NK-92 treated with Interleukin-12 subunit alpha and Interleukin-12 subunit beta, amount 100 ng/mL, for 24 hours (cell line): ENCODE data around the gene PNPLA8.
"Not testable (repeated sequence)": the region's sequence is repeated elsewhere in the genome, so short reads cannot be mapped to it uniquely, and the experiment has no call there.

Experiments used
- DNase-seq: peaks from one replicate; lab custom pipeline; 2025; lab: John Stamatoyannopoulos, UW

The PNPLA8 gene, protein sequence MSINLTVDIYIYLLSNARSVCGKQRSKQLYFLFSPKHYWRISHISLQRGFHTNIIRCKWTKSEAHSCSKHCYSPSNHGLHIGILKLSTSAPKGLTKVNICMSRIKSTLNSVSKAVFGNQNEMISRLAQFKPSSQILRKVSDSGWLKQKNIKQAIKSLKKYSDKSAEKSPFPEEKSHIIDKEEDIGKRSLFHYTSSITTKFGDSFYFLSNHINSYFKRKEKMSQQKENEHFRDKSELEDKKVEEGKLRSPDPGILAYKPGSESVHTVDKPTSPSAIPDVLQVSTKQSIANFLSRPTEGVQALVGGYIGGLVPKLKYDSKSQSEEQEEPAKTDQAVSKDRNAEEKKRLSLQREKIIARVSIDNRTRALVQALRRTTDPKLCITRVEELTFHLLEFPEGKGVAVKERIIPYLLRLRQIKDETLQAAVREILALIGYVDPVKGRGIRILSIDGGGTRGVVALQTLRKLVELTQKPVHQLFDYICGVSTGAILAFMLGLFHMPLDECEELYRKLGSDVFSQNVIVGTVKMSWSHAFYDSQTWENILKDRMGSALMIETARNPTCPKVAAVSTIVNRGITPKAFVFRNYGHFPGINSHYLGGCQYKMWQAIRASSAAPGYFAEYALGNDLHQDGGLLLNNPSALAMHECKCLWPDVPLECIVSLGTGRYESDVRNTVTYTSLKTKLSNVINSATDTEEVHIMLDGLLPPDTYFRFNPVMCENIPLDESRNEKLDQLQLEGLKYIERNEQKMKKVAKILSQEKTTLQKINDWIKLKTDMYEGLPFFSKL

DNA sequence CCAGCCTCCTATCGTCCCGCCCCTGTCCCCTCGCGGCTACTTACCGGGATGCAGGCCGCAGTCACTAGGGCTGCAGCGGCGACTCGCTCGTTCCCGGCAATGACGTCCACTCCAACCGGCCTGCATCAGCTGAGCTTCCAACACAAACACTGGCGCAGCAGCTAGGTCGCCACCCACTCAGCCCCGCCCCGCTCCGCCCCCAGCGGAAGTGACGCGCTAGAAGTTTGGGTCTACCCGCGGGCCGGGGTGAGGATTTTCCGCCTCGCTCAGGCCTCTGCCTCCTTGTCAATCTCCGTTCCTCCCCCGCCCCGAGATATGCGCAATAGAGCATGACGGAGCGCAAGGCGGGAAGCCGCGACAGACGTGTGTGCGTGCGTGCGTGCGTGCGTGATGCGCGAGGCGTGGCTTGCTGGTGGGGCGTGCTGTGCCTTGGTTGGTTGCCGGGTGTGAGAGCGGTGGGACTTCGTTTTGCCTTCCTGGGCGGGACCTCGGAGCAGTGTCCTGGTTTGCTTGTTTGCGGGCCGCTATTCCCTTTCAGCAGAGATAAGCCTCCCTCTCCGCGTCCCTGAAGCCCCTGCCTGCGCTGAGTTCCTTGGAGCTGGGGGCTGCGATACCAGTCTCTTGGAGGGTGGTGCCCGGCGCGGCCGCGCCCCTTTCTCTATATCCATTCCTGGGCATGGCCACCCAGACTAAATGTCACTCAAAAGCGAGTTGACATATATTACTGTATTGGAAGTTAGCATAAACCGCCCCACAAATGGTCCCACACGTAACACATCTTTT, at the start of gene PNPLA8:
Gene PNPLA8, minus strand, starts transcription at position 151 of the 783 bp plus-strand sequence. CDS start 10,644 bp downstream, outside the sequence.
- peak; percentile 100 for DNase-seq

- no peak for DNase-seq
These were observed 49.2 kb upstream of the PNPLA8 start for GRCh38 chr7:108575156-108575555.

DNA sequence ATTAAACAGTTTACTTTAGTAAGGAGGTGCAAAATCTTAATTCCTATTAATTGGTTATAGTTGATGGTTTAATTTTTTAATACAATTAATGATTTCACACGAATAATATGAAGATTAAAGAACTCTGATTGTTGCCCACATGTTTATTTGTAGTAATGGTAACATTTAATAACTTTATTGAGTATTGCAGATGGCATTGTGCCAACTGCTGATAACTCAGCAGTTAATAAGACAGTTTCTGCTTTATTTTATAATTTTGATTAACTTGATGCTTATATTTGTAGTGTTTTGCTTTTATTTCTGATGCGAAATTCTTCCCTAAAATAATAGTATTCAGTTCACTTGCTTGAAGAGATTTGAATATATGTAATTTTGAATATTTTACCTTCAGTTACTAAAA, 46.5 kb upstream of the PNPLA8 start:
- DNase-seq, result no peak

GRCh38 chr7:108570146-108570755, 44.3 kb upstream of the PNPLA8 start:
- DNase-seq, result peak; percentile 32

DNA sequence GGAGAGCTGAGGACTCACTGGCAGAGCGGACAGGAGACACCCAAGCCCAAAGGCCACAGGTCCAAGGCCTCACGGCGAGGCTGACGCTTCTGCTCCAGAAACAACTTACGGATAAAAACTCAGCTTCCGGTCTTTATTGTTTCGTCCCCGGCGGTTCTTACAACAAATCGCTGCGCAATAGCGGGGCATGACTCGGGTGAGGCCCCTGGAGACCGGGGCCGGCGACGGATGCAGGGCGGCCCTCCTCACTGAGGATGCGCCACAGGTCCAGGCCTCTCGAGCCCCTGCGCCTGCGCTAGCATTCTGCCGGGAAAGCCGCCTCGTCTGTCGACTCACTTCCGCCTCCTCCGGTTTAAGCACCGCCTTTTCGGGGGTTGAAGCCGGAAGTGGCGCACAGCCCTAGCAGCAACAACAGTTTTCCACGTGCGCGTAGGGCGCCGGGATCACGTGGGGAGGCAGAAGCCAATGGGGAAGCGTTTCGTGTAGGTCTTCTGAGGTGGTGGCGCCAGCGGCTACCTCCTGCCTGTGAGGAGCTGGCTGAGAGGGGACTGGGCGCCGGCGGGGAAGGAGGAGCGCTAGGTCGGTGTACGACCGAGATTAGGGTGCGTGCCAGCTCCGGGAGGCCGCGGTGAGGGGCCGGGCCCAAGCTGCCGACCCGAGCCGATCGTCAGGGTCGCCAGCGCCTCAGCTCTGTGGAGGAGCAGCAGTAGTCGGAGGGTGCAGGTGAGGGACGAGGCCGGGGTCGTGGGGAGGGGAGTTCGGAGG, 43.6 kb upstream of the PNPLA8 start, which contains the start of the genes DNAJB9 and THAP5:
Gene DNAJB9, plus strand, starts transcription at position 494 of the 765 bp plus-strand sequence. CDS start 1,853 bp downstream, outside the sequence.
Gene THAP5, minus strand, starts transcription at position 326 of the 765 bp plus-strand sequence. Its CDS starts 137 bp downstream, at position 189.
- peak; percentile 100 for DNase-seq

- no peak for DNase-seq
These were observed 43.0 kb upstream of the PNPLA8 start for GRCh38 chr7:108568801-108569380.

DNA sequence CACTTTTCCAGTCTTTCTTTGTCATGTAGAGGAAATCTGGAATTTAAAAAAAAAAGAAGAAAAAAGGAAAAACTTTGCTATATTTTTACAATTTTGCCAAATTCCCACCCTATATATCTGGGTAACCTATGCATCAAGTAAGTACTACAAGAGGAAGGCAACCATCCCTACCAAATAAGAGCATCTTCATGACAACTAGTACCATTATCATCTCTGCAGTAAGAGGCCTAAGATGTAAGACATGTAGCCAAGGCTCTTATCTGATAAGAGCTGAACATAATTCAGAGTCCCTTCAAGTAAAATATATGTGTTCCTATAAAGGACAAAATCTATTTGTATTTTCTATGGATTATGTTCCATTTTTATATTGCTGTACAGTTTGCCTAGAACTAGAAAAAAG, 40.1 kb upstream of the PNPLA8 start:
- no peak for DNase-seq

GRCh38 chr7:108561047-108561619, 35.2 kb upstream of the PNPLA8 start:
- no peak for DNase-seq

DNA sequence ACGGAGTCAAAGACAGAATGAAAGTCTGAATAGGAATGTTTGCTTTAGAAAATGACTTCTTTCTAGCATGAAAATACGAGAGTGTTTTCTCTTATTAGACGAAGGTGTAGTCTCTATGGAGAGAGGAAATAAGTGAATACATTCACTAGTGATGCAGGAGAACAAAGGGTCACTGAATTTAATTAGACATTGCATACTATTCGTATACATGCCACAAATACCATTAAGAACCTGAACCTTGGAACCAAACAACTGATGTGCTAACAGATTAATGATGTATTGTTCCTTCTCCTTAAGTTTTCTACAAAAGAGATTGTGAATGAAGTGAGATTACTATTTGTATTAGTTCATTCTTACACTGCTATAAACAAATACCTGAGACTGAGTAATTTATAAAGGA, 33.3 kb upstream of the PNPLA8 start:
- no peak for DNase-seq

- no peak for DNase-seq
These were observed 31.7 kb upstream of the PNPLA8 start for GRCh38 chr7:108557617-108558016.

DNA sequence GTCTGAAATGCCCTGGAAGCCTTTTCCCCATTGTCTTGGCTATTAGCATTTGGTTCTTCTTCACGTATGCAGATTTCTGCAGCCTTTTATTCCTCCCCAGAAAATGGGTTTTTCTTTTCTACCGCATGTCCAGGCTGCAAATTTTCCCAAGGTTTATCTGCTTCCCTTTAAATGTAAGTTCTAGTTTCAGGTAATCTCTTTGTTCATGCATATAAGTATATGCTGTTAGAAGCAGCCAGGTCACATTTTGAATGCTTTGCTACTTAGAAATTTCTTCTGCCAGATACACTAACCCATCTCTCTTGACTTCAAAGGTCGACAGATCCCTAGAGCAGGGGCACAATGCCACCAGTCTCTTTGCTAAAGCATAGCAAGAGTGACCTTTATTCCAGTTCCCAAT, 31.3 kb upstream of the PNPLA8 start:
- DNase-seq, result no peak

DNA sequence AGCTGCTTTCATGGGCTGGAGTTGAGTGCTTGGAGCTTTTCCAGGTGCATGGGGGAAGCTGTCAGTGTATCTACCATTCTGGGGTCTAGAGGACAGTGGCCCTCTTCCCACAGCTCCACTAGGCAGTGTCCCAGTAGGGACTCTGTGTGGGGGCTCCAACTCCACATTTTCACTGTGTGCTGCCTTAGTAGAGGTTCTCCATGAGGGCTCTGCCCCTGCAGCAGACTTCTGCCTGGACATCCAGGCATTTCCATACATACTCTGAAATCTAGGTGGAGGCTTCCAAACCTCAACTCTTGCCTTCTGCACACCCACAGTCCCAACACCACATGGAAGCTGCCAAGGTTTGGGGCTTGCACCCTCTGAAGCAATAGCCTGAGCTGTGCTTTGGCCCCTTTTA, 30.7 kb upstream of the PNPLA8 start:
- DNase-seq, result not testable (repeated sequence)

DNA sequence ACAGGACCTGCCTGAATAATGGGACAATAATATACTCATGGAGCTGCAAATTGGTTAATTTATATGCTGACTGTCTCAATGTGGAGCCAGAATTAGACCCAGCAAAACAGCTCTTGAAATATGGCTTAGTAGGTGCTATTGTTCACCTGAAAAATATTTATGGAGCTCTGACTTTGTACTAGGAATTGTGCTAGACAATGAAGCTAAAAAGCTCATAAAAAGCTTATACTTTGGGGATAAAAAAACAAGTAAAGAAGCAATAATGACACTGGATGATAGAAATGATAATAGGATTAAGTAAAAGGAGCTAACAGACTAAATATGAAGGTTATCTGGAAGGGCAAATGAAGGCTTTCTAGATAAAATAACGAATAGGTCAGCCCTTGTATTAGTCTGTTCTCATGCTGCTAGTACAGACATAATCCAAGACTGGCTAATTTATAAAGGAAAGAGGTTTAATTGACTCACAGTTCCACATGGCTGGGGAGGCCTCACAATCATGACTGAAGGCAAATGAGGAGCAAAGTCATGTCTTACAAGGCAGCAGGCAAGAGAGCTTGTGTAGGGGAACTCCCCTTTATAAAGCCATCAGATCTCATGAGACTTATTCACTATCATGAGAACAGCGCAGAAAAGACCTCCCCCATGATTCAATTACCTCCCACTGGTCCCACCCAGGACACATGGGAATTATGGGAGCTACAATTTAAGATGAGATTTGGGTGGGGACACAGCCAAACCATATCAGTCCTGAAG, 22.4 kb upstream of the PNPLA8 start:
- DNase-seq, result not testable (repeated sequence)

DNA sequence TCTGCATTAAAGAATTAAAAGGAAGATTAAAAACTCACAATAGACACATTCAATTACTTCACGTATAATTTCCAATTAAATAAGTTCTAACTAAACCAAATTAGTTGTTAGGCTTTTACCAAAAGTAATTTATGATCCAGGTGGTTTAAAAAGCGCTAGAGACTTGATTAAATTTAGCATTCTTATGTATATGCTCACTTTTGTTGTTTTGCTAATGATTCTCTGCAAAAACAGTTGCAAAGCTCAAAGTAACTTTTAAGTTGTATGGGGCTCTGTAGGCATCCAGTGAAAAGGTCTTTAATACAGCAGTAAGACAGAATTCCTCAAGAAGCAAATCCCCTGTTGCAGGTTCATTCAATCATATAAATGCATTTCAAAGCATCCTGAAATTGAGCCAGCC, 15.5 kb upstream of the PNPLA8 start:
- DNase-seq, result no peak

GRCh38 chr7:108538685-108539084, 12.8 kb upstream of the PNPLA8 start:
- not testable (repeated sequence) for DNase-seq

DNA sequence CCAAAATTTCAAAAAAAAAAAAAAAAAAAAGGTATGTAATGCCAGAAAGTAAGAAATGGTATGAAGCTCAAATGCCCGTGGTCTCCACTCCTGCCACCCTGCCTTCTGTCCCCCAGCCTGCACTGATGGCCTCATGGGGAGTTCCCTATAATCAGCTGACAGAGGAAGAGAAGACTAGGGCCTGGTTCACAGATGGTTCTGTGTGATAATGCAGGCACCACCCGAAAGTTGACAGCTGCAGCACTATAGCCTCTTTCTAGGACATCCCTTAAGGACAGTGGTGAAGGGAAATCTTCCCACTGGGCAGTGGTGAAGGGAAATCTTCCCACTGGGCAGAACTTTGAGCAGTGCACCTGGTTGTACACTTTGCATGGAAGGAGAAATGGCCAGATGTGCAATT, 12.3 kb upstream of the PNPLA8 start:
- not testable (repeated sequence) for DNase-seq

DNA sequence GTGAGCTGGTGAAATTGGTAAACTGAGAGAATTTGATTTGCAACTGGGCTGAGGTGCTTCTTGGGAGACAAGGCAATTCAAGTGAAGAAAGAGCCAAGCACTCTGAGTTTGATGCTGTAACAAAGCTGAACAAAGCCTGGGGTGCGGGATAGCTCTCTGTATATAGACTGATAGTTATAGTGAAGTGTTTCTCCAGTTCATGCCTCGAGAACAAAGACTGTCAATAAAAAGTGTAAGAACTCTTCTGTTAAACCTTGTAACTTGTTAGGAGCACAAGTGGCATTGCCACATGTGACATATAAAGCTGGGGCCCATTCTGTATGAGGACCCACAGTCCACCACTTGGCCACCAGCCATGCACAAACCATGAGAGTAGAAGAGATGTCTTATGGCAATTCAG, 11.3 kb upstream of the PNPLA8 start:
- no peak for DNase-seq

- no peak for DNase-seq
These were observed 9.8 kb upstream of the PNPLA8 start for GRCh38 chr7:108535744-108536143.

GRCh38 chr7:108535257-108535656, 9.3 kb upstream of the PNPLA8 start:
- no peak for DNase-seq
